GM12878 (cell line): Measurements from ENCODE around the gene SPATA31D1.

ENCODE experiments used
- CTCF ChIP-seq, 3 experiments: IDR thresholded peaks in 2 of 3; conservative IDR thresholded peaks in 1 of 3; 2 replicates each; pipeline ENCODE4 v1.5.1; 2011; ENCODE audit warnings: low read depth in 3 of 3, low read length in 3 of 3, mild to moderate bottlenecking in 3 of 3, control low read depth in 2 of 3, moderate library complexity in 2 of 3, inconsistent platforms in 1 of 3, mixed read lengths in 1 of 3; ENCODE audit not compliant: control insufficient read depth in 2 of 3, insufficient read depth in 1 of 3; ENCODE audit errors: extremely low read depth in 1 of 3
- DPF2 ChIP-seq: fragments of 450-650 bp; IDR thresholded peaks from 2 replicates; pipeline ENCODE4 v1.6.1; 2017; ENCODE audit warnings: mild to moderate bottlenecking
- EZH2 ChIP-seq: IDR thresholded peaks from 2 replicates; pipeline ENCODE4 v1.6.1; 2012; ENCODE audit warnings: low read depth, mild to moderate bottlenecking, control low read depth, inconsistent platforms, low read length, borderline replicate concordance; ENCODE audit not compliant: control insufficient read depth
- GABPA ChIP-seq: IDR thresholded peaks from 2 replicates; pipeline ENCODE4 v1.6.1; 2014; ENCODE audit warnings: antibody characterized with exemption, low read depth, mild to moderate bottlenecking, inconsistent platforms
- HCFC1 ChIP-seq: fragments of 150-350 bp; IDR thresholded peaks from 2 replicates; pipeline ENCODE4 v1.6.1; 2014; ENCODE audit warnings: low read length
- MEF2B ChIP-seq: fragments of 450-650 bp; IDR thresholded peaks from 2 replicates; pipeline ENCODE4 v1.6.1; 2018; ENCODE audit warnings: mild to moderate bottlenecking, moderate library complexity; ENCODE audit not compliant: partially characterized antibody, poor library complexity, severe bottlenecking
- PAX8 ChIP-seq: fragments of 450-650 bp; IDR thresholded peaks from 2 replicates; pipeline ENCODE4 v1.6.1; 2017; ENCODE audit warnings: mild to moderate bottlenecking, moderate library complexity
- PBX3 ChIP-seq: IDR thresholded peaks from 2 replicates; pipeline ENCODE4 v1.6.1; 2011; ENCODE audit warnings: mild to moderate bottlenecking, low read depth, low read length, moderate library complexity; ENCODE audit not compliant: insufficient replicate concordance
- POLR2A ChIP-seq: IDR thresholded peaks from 2 replicates; pipeline ENCODE4 v1.6.1; 2011; ENCODE audit warnings: low read depth, mild to moderate bottlenecking, low read length
- POLR2AphosphoS5 ChIP-seq: IDR thresholded peaks from 2 replicates; pipeline ENCODE4 v1.6.1; 2011; ENCODE audit warnings: mild to moderate bottlenecking, low read length, inconsistent platforms
- REST ChIP-seq: IDR thresholded peaks from 2 replicates; pipeline ENCODE4 v1.6.1; 2012; ENCODE audit warnings: mild to moderate bottlenecking, low read depth, low read length
- SREBF2 ChIP-seq: IDR thresholded peaks from 2 replicates; pipeline ENCODE4 v1.6.1; 2012; ENCODE audit warnings: mild to moderate bottlenecking, low read length
- ZBTB11 ChIP-seq: fragments of 450-650 bp; formaldehyde crosslinking; IDR thresholded peaks from 2 replicates; pipeline ENCODE4 v1.5.0; 2022; ENCODE audit warnings: mild to moderate bottlenecking, missing genetic modification characterization

GRCh38 chr9:81986051-81986450, 2.5 kb upstream of the SPATA31D1 start:
- no peak for TF ChIP-seq CTCF (IDR thresholded peaks at IDR 0.05 in 2 of 3, conservative IDR thresholded peaks at IDR 0.05 in 1 of 3; ENCODE audit: control insufficient read depth in 2 of 3, extremely low read depth in 1 of 3, insufficient read depth in 1 of 3, low read depth in 3 of 3, low read length in 3 of 3)
- no peak for TF ChIP-seq PBX3
- no peak for TF ChIP-seq MEF2B
- no peak for TF ChIP-seq PAX8
- no peak for TF ChIP-seq REST
- TF ChIP-seq DPF2, result no peak
- no peak for TF ChIP-seq POLR2A
- TF ChIP-seq POLR2AphosphoS5, result no peak
- TF ChIP-seq SREBF2, result no peak
- TF ChIP-seq GABPA, result no peak
- no peak for TF ChIP-seq HCFC1
- no peak for TF ChIP-seq ZBTB11 (CRISPR knock-in tag)
- TF ChIP-seq EZH2, result no peak
